SHP77 (cell line): ENCODE results near the gene ZNF79.
"Not testable (repeated sequence)": the region's sequence is repeated elsewhere in the genome, so short reads cannot be mapped to it uniquely, and the experiment has no call there.

Experiments used
- DNase-seq, 2 experiments: peaks; one replicate each; lab custom pipeline; 2025; lab: John Stamatoyannopoulos, UW

The ZNF79 gene

DNA sequence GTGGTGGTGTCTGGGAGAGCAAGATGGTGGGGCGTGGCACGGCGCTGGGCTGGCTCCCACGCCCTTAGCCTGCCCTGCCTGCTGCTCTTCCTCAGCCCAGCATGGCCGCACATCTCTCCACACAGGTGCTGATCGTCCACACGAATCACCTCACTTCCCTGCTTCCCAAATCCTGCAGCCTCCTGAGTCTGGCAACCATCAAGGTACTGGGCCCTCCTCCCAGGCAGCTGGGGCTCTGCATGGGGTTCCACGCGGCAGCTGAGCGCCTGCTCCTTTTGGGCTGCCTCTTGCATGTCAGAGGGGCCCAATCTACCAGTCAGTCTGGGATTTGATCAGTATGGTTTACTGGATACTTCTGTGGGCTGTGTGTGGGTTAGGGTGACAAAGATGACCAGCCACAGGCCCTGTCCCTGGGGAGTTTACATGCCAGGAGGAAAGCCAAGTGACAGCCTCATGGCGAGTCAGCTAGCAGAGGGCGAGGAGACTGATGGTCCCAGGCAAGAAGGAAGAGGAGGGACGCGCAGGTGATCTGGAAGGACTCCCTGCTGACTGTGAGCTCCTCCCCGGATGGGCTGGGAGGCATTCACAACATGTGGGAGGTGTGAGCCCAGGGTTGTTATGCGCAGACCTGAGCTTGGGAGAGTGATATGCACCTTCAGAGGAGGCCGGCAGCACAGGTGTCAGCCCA is 33.2 kb downstream of the ZNF79 start:
- no peak for DNase-seq

GRCh38 chr9:127458921-127459320 is 34.7 kb downstream of the ZNF79 start:
- DNase-seq, result no peak

DNA sequence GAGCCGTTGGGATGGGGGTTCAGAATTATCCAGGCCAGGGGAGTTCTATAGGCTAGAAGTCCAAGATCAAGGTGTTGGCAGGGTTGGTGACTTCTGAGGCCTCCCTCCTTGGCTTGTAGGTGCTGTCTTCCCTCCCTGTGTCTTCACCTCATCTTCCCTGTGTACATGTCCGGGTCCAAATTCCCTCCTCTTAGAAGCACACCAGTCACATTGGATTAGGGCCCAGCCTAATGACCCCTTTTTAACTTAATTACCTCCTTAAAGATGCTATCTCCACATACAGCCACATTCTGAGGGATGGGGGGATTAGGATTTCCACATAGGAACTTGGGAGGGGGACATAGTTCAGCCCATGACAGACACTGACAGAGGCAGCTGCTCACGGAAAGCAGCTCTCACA is 39.2 kb downstream of the ZNF79 start:
- no peak for DNase-seq

DNA sequence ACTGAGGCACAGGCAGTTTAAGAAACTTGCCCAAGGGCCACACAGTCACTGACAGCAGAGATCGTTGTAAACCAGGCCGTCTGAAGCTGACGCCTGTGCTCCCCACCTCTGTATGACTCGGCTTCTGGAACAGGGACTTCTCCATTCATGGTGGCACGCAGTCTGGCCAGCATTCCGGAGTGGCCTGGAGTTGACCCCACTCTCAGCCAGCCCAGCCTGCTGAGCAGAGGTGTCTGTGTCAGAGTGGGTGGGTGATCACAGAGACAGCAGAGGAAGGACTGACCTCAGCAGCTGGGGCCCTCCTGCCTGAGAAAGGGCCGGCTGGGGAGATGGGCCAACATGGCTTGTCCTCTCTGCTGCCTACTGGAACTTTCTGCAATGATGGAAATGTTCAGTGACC is 39.7 kb downstream of the ZNF79 start:
- no peak for DNase-seq

GRCh38 chr9:127466407-127466917 is 42.3 kb downstream of the ZNF79 start:
- not testable (repeated sequence) for DNase-seq

GRCh38 chr9:127467621-127468020 is 43.4 kb downstream of the ZNF79 start:
- no peak for DNase-seq

- DNase-seq, result no peak
Observed at GRCh38 chr9:127470662-127471061, 46.5 kb downstream of the ZNF79 start.

DNA sequence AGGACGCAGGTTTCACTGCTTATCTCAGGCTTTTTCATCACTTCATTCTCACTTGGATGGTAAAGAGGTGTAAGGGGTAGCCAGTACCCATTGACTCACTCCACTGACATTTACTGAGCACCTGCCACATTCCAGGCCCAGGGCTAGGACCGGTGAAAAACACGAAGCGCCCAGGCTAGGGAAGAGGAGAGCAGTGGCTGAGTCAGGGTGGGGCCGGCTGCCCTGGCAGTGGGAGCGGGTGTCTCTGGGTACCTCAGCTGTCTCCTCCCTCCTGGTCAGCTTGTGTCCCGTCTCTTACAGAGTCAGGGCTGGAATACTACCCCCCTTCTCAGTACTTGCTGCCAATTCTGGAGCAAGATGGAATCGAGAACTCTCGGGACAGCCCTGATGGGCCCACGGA is 49.3 kb downstream of the ZNF79 start:
- DNase-seq, result no peak

GRCh38 chr9:127473932-127474331 is 49.8 kb downstream of the ZNF79 start:
- no peak for DNase-seq

DNA sequence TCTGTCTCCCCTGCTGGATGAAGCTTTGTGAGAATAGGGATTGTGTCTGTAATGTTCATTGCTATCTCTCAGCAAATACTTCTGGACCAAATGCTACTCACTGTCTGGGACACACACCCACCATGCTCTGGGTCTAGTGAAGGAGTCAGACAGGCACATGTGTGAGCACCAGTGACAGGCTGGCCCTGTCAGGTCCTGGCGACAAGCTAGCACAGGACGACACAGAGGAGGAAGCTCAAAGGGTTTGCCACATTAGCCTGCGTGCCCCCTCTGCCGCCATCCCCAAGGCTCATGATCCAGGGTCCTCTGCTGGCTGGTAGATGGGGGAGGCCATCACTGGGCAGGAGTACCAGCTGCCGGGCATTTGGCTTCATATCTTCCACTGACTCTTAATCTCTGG is 50.4 kb downstream of the ZNF79 start:
- DNase-seq, result no peak

DNA sequence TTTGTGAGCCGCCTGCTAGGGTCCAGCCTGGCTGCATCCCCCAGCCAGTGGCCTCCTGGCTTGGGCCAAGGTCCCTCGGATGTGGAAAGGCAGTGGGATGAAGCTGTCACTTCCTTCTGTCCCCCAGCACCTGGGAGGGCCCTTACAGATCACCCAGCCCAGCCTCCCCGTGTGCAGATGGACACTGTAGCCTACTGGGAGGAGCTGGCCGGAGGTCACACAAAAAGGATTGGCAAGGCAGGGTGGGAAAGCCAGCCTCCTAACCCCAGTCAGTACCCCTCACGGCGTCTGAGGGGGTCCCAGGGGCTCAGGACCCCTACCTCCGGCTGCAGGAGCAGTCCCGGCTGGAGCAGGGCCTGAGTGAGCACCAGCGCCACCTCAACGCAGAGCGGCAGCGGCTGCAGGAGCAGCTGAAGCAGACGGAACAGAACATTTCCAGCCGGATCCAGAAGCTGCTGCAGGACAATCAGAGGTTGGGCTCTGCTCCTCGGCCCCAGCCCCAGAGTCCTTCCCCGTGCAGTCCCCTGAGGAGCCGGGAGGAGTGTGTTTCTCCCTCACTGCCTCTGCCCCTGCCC is 55.4 kb downstream of the ZNF79 start:
- DNase-seq, result no peak

GRCh38 chr9:127482662-127483061 is 58.5 kb downstream of the ZNF79 start:
- no peak for DNase-seq

DNA sequence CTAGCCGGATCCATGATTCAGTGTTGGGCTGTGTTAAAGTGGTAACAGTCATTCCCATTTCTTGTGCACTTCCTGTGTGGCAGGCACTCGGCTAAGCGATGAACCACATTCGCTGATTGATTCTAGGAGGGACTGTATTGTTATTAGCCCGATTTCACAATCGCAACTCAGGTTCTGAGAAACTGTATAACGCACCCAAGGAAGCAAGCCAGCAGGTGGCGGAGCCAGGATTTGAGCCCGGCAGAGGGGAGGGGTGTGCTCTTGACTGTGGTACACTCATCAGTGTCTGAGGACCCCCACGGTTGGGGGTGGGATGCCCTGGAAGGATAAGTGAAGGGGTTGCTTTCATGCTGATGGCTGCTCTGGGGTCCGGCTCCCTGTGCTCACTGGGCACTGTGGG is 61.8 kb downstream of the ZNF79 start:
- DNase-seq, result no peak

DNA sequence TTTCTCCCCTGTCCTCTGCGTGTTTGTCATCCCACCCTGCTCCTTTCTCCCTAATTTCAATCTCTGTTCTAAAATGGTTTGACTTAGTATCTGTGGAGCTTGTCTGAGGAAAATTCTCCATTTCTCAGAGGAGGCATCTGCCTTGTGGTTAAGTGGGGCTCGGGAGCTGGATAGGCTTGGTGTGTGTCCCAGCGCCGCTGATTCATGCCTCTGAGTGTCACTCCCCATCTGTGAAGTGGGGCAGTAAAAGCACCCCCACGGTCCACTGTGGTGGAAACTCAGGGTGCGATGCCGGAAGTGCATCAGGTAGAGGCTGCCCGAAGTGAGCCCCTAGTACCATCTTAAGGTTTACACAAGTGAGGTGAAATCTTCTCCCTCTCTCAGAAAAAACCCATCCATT is 64.8 kb downstream of the ZNF79 start:
- DNase-seq, result no peak

DNA sequence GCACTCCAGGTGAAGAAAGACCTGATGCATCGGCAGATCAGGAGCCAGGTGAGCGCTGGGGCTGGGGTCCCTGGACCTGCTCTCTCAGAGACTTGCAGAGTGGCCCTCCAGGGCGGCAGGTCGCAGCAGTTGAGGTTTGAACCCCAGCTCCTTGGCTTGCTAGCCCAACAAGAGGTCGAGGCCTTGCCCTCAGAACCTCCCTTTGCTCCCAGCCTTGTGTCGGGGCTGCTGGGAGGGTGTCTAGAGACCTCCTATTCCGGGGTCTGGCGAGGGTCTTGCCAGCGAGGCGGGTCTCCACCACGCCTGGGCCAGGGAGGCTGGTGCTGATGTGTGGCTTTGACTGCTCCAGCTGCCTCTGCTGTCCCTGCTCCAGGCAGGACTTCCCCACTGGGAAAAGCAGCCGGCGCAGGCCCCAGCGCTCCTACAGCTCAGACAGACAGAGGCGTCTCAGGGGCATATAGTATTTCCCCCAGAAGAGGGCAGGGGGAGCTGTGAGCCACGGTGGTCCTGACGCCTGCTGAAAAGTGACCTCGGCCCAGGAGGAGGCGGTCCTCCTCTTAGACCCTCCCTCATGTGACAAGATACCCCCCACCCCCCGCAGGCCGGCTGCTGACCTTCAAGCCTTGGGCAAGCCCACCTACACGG is 65.4 kb downstream of the ZNF79 start:
- DNase-seq, result no peak

- DNase-seq, result no peak
Observed at GRCh38 chr9:127490535-127491230, 66.5 kb downstream of the ZNF79 start.

DNA sequence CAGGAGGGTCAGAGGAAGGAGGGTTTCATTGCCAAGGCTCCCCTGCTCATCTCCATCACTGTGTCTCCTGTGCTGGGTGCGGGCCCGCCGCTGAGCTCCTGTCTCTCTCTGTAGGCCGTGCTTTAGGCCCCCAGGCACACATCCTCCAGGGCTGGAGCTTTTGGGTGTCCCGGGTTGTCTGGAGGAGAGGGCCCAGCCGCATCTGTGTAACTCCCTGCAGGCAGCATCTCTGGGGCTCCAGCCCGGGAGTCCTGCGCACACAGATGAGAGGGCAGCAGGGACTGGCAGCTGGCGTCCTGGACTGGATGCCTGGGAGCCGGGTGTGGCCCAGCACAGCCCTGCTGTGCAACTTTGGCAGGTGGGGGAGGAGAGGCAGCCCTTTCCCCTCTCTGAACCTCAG is 67.3 kb downstream of the ZNF79 start:
- DNase-seq, result no peak

DNA sequence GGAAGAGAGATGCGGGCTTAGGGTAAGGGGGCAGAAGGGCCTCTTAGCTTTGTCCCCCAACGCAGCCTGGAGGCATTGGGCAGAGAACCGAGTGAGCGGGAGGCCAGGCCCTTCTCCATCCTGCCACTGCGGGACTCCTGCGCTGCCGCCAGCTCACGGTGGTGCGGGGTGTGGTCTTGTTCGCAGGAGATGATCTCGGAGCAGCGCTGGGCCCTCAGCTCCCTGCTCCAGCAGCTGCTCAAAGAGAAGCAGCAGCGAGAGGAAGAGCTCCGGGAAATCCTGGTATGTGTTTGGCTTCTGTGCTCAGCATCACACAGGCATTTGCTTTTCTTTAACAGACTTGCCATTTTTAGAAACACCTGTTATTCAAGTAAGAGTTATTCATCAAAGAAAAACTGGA is 68.4 kb downstream of the ZNF79 start:
- no peak for DNase-seq

DNA sequence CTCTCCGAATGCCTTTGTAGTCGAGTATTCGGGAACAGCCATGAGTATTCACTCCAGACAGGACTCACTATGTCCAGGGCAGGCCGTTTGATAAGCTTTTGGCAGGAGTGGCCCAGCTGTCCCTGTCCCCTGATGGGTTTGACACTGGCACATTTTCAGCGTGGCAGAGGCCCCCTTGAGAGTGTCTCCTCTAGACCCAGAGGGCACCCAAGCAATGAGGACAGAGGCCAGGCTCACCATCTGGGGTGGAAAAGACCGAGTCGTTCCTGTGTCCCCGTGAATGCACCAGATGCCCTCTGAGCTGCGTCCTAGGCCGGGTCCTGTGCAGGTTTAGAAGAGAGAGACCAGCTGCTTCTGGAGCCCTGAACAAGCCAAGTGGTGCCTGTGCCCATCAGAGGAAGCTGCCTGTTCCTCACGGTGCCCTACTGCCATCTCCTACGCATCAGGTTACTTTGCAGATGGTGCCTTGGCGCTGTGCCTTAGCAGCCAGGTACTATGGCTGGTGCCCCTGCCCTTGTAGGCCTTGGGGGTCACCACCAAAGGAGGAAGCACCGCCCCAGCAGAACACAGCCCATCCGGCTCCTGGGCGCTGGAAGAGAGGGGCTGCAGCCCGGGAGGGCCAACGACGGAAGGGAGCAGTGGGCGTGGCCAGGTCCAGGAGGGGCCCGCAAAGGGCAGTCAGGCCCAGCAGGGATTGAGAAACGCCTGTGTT is 69.6 kb downstream of the ZNF79 start:
- no peak for DNase-seq

GRCh38 chr9:127494304-127494702 is 70.1 kb downstream of the ZNF79 start:
- DNase-seq, result no peak
